Stimulated activated CD8-positive, alpha-beta memory T cell treated with anti-CD3 and anti-CD28 coated beads, Interleukin-4, amount 100 ng/mL, for 48 hours (primary cell): Measurements from ENCODE around the gene POC1A.
A peak's percentile ranks its signal among the peaks of the same experiment; 100 is the strongest.
"Not testable (repeated sequence)": the region's sequence is repeated elsewhere in the genome, so short reads cannot be mapped to it uniquely, and the experiment has no call there.

Experiments used
- DNase-seq: peaks from one replicate; pipeline ENCODE4 v3.0.0-alpha.2; 2020

The POC1A gene

GRCh38 chr3:52183786-52184445 is 29.7 kb upstream of the POC1A start:
- no peak for DNase-seq

GRCh38 chr3:52182691-52183090 is 28.5 kb upstream of the POC1A start:
- DNase-seq, result no peak

GRCh38 chr3:52182196-52182595 is 28.0 kb upstream of the POC1A start:
- DNase-seq, result no peak

- DNase-seq, result no peak
Measured at GRCh38 chr3:52181543-52181942, 27.3 kb upstream of the POC1A start.

GRCh38 chr3:52178537-52178936 is 24.3 kb upstream of the POC1A start:
- no peak for DNase-seq

- DNase-seq, result not testable (repeated sequence)
Measured at GRCh38 chr3:52178126-52178525, 23.9 kb upstream of the POC1A start.

GRCh38 chr3:52177701-52178042 is 23.4 kb upstream of the POC1A start:
- no peak for DNase-seq

- DNase-seq, result no peak
Measured at GRCh38 chr3:52176951-52177700, 22.9 kb upstream of the POC1A start.

GRCh38 chr3:52176180-52176752 is 22.0 kb upstream of the POC1A start:
- DNase-seq, result no peak

GRCh38 chr3:52175416-52176179 is 21.4 kb upstream of the POC1A start:
- no peak for DNase-seq

- no peak for DNase-seq
Measured at GRCh38 chr3:52174896-52175295, 20.7 kb upstream of the POC1A start.

- no peak for DNase-seq
Measured at GRCh38 chr3:52173101-52173500, 18.9 kb upstream of the POC1A start.

- DNase-seq, result no peak
Measured at GRCh38 chr3:52172262-52172757, 18.1 kb upstream of the POC1A start.

- no peak for DNase-seq
Measured at GRCh38 chr3:52171514-52172261, 17.5 kb upstream of the POC1A start.

GRCh38 chr3:52170217-52170616 is 16.0 kb upstream of the POC1A start:
- DNase-seq, result not testable (repeated sequence)

GRCh38 chr3:52167240-52167639 is 13.0 kb upstream of the POC1A start:
- no peak for DNase-seq

- no peak for DNase-seq
Measured at GRCh38 chr3:52162250-52162872, 8.1 kb upstream of the POC1A start.

- no peak for DNase-seq
Measured at GRCh38 chr3:52159503-52159902, 5.3 kb upstream of the POC1A start.

GRCh38 chr3:52155912-52156311 is 1.7 kb upstream of the POC1A start:
- DNase-seq, result no peak

- peak; percentile 30 for DNase-seq
Measured at GRCh38 chr3:52153389-52154096, 680 bp downstream of the POC1A start.

- not testable (repeated sequence) for DNase-seq
Measured at GRCh38 chr3:52151991-52152390, 2.2 kb downstream of the POC1A start.
